ENCODE measurements around the gene MAST4. TPM values are rescaled to one million over a fixed set of nuclear protein-coding genes. Genes with fewer than 3 reads are reported as not detected.

MAST4 gene
- polyA plus RNA-seq, 1 experiment: 11.6 TPM

GRCh38 chr5:67013719-67014118, 417.5 kb downstream of the MAST4 start:
- H3K4me3 ChIP-seq (ENCODE audit: low read depth, low read length): no peak overlapping the region
- no peak for TF ChIP-seq CTCF (IDR thresholded peaks at IDR 0.05; ENCODE audit: low read depth, low read length)
- H3K27me3 ChIP-seq (ENCODE audit: control insufficient read depth, insufficient read depth, low read length): no peaks in the 10 kb centered on the region
- no peak overlapping the region for H3K27ac ChIP-seq (ENCODE audit: low read depth, low read length)
- H3K9me3 ChIP-seq (ENCODE audit: control insufficient read depth, insufficient read depth, low read length): no peaks in the 10 kb centered on the region
- DNase-seq (ENCODE audit: low read depth, low spot score): no peak
- POLR2A ChIA-PET: no interaction called here
- CTCF ChIA-PET: interaction anchor here (1.1 to 2.1 kb wide), 2 partner anchors 26 to 195 kb away, joined by 3 to 6 read pairs; no protein-coding TSS in a partner anchor

GRCh38 chr5:67014191-67014590, 418.0 kb downstream of the MAST4 start:
- no peak for TF ChIP-seq CTCF (IDR thresholded peaks at IDR 0.05; ENCODE audit: low read depth, low read length)
- ChIA-PET CTCF (interaction anchor here (0.7 to 2.1 kb wide), 3 partner anchors 26 to 194 kb away, joined by 3 to 6 read pairs (median 3); no protein-coding TSS in a partner anchor), POLR2A (no interaction called here)
- H3K27ac ChIP-seq (ENCODE audit: low read depth, low read length): no peak overlapping the region
- H3K9me3 ChIP-seq (ENCODE audit: control insufficient read depth, insufficient read depth, low read length): no peaks in the 10 kb centered on the region
- H3K4me3 ChIP-seq (ENCODE audit: low read depth, low read length): no peak overlapping the region
- H3K27me3 ChIP-seq (ENCODE audit: control insufficient read depth, insufficient read depth, low read length): no peaks in the 10 kb centered on the region
- no peak for DNase-seq (ENCODE audit: low read depth, low spot score)

- no peak for DNase-seq (ENCODE audit: low read depth, low spot score)
- ChIA-PET POLR2A (no interaction called here), CTCF (interaction anchor here (0.7 to 2.5 kb wide), 3 partner anchors 27 to 135 kb away, joined by 3 to 7 read pairs (median 7); no protein-coding TSS in a partner anchor)
- Histone ChIP-seq H3K27ac (ENCODE audit: low read depth, low read length) (no peak overlapping the region), H3K27me3 (ENCODE audit: control insufficient read depth, insufficient read depth, low read length) (no peaks in the 10 kb centered on the region), H3K4me3 (ENCODE audit: low read depth, low read length) (peak overlapping the region; percentile 20; the same call in 1 of the 2 replicates), H3K9me3 (ENCODE audit: control insufficient read depth, insufficient read depth, low read length) (no peaks in the 10 kb centered on the region)
- no peak for TF ChIP-seq CTCF (IDR thresholded peaks at IDR 0.05; ENCODE audit: low read depth, low read length)
Observed at GRCh38 chr5:67014957-67015400, 418.8 kb downstream of the MAST4 start.

- no peaks in the 10 kb centered on the region for H3K27me3 ChIP-seq (ENCODE audit: control insufficient read depth, insufficient read depth, low read length)
- H3K27ac ChIP-seq (ENCODE audit: low read depth, low read length): peak overlapping the region; percentile 32
- ChIA-PET POLR2A (no interaction called here), CTCF (interaction anchor here (1.0 to 2.5 kb wide), 4 partner anchors 28 to 709 kb away, joined by 3 to 7 read pairs (median 5); no protein-coding TSS in a partner anchor)
- DNase-seq (ENCODE audit: low read depth, low spot score): peak; percentile 46
- TF ChIP-seq CTCF (IDR thresholded peaks at IDR 0.05; ENCODE audit: low read depth, low read length): no peak
- H3K9me3 ChIP-seq (ENCODE audit: control insufficient read depth, insufficient read depth, low read length): no peaks in the 10 kb centered on the region
- H3K4me3 ChIP-seq (ENCODE audit: low read depth, low read length): peak overlapping the region; percentile 31
Observed at GRCh38 chr5:67015541-67016191, 419.5 kb downstream of the MAST4 start.

GRCh38 chr5:67019065-67019845, 423.1 kb downstream of the MAST4 start:
- no peak overlapping the region for H3K4me3 ChIP-seq (ENCODE audit: low read depth, low read length)
- no peak for DNase-seq (ENCODE audit: low read depth, low spot score)
- H3K27ac ChIP-seq (ENCODE audit: low read depth, low read length): no peak overlapping the region
- ChIA-PET POLR2A (no interaction called here), CTCF (no interaction called here)
- H3K9me3 ChIP-seq (ENCODE audit: control insufficient read depth, insufficient read depth, low read length): no peaks in the 10 kb centered on the region
- TF ChIP-seq CTCF (IDR thresholded peaks at IDR 0.05; ENCODE audit: low read depth, low read length): no peak
- no peaks in the 10 kb centered on the region for H3K27me3 ChIP-seq (ENCODE audit: control insufficient read depth, insufficient read depth, low read length)
